AG04450 (cell line): Measurements from ENCODE around the gene OPTN. TPM values are rescaled to one million over a fixed set of nuclear protein-coding genes. Genes with fewer than 3 reads are reported as not detected.
A peak's percentile ranks its signal among the peaks of the same experiment; 100 is the strongest.

Source experiments
- CTCF ChIA-PET: fragments of 300-600, 350-600 bp; formaldehyde crosslinking; extraction: SDS; loops from one replicate; lab custom pipeline; 2022; ENCODE audit warnings: antibody characterized with exemption, inconsistent platforms; lab: Charles Lee
- POLR2A ChIA-PET: fragments of 350-600 bp; formaldehyde crosslinking; extraction: SDS; loops from one replicate; lab custom pipeline; 2021; ENCODE audit warnings: antibody characterized with exemption, inconsistent platforms; lab: Yijun Ruan, JAX
- DNase-seq: peaks from one replicate; pipeline ENCODE4 v3.0.0-alpha.2; 2011; ENCODE audit warnings: low read depth, low spot score
- H3K27ac ChIP-seq: one replicate; pipeline ENCODE4 v1.5.1; 2012; ENCODE audit warnings: low read depth, low read length, control low read depth
- H3K27me3 ChIP-seq: one replicate; pipeline ENCODE4 v1.6.0; 2012; ENCODE audit warnings: low read length; ENCODE audit not compliant: control insufficient read depth, insufficient read depth
- H3K4me3 ChIP-seq: 2 replicates; pipeline ENCODE4 v1.5.1; 2011; ENCODE audit warnings: mild to moderate bottlenecking, low read depth, low read length, control low read depth
- H3K9me3 ChIP-seq: 2 replicates; pipeline ENCODE4 v1.5.1; 2012; ENCODE audit warnings: low read length; ENCODE audit not compliant: control insufficient read depth, insufficient read depth
- polyA plus RNA-seq: library from polyadenylated mRNA; depleted of rRNA; stranded (reverse); fragments of >200 nt; gene quantifications from 2 replicates; pipeline ENCODE4 v1.2.3, GENCODE V29; 2011
- TF ChIP-seq, protein P1 (sequence below): IDR thresholded peaks from 2 replicates; pipeline ENCODE4 v1.5.1; 2011; ENCODE audit warnings: low read depth, low read length, control low read depth, inconsistent platforms

OPTN gene
- polyA plus RNA-seq, 1 experiment, result 82.7 TPM

DNA sequence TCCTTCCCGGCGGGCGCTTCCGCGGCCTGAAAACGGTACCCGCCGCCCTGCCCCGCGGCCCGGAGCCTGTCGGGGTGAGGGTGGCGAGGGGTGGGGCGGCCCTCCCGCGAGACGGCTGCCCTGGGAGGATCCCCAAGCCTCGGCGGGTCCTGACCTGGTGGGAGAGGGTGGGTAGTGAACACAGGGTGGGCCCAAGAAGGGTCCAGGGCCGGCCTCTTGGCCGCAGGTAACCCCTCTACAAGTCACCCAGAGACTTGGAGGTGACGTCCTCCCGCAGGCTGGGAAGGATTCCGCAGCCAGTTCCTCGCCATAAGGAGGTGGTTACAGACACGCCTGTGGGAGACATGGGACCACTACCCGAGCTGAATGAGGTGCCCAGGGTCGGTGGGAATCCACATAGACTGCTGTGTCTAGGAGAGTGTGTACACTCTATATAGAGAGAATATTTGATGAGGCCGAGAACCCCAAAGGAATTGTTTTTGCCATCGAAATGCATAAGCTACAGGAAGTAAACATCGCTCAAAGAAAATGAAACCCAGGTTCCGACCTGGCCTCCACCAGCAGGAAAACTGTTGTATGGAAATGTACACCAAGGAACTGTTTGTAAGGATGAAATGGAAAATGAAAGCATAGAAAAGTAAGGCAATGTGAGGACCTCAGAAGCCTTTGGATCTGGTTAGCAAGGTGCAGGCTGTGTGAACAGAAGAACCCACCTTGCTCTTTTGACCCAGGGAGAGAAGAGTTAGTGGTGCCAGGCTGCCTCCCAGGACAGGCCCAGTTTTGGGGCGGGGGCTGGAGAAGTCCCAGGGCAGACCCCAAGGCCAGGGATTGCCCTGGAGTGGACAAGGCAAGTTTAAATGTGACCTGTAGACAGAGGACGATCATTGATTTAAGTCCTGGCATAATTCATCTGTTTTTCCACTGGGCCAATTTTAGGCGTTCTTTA, 659 bp downstream of the OPTN start:
- Histone ChIP-seq H3K27me3 (no peaks in the 10 kb centered on the region), H3K4me3 (peak overlapping the region; percentile 88), H3K27ac (no peak overlapping the region), H3K9me3 (no peaks in the 10 kb centered on the region)
- no peak for DNase-seq
- ChIA-PET CTCF (interaction anchor here (0.6 to 2.5 kb wide), 25 partner anchors 12 to 905 kb away, joined by 3 to 17 read pairs (median 4); partner anchors contain the start of genes CDC123 and NUDT5), POLR2A (no interaction called here)
- TF ChIP-seq, protein P1, sequence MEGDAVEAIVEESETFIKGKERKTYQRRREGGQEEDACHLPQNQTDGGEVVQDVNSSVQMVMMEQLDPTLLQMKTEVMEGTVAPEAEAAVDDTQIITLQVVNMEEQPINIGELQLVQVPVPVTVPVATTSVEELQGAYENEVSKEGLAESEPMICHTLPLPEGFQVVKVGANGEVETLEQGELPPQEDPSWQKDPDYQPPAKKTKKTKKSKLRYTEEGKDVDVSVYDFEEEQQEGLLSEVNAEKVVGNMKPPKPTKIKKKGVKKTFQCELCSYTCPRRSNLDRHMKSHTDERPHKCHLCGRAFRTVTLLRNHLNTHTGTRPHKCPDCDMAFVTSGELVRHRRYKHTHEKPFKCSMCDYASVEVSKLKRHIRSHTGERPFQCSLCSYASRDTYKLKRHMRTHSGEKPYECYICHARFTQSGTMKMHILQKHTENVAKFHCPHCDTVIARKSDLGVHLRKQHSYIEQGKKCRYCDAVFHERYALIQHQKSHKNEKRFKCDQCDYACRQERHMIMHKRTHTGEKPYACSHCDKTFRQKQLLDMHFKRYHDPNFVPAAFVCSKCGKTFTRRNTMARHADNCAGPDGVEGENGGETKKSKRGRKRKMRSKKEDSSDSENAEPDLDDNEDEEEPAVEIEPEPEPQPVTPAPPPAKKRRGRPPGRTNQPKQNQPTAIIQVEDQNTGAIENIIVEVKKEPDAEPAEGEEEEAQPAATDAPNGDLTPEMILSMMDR, result no peak

GRCh38 chr10:13102002-13102794, 2.2 kb downstream of the OPTN start:
- DNase-seq, result no peak
- TF ChIP-seq, protein P1, result no peak
- Histone ChIP-seq H3K27me3 (no peaks in the 10 kb centered on the region), H3K4me3 (peak overlapping the region; percentile 26), H3K27ac (no peak overlapping the region), H3K9me3 (no peaks in the 10 kb centered on the region)
- CTCF ChIA-PET, result interaction anchor here (1.5 kb wide), 1 partner anchor 200 kb away, joined by 3 read pairs; no protein-coding TSS in a partner anchor
- POLR2A ChIA-PET, result no interaction called here

DNA sequence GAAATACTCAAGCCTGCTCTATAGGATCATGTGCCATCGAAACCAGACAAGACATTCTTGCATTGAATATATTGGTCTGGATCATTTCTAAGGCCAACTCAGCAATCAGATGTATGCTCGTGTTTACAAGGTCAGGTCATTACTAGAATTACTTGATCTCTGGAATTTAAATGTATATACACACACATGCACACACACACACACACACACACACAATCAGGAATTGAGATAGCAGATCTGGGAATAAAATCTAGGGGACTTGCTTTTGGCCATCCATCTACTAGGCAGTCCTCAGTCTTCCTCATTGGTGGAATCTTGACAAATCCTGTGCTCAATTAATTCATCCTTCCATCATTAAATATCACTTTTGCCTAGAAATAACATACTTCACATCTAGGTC, 3.6 kb downstream of the OPTN start:
- DNase-seq, result no peak
- ChIA-PET CTCF (interaction anchor here (0.6 to 0.9 kb wide), 2 partner anchors 393 to 713 kb away, joined by 3 to 4 read pairs; no protein-coding TSS in a partner anchor), POLR2A (no interaction called here)
- H3K27ac ChIP-seq, result no peak overlapping the region
- TF ChIP-seq, protein P1, result no peak
- H3K27me3 ChIP-seq, result no peaks in the 10 kb centered on the region
- no peaks in the 10 kb centered on the region for H3K9me3 ChIP-seq
- H3K4me3 ChIP-seq, result no peak overlapping the region

- Histone ChIP-seq H3K4me3 (no peak overlapping the region), H3K9me3 (no peaks in the 10 kb centered on the region), H3K27me3 (no peaks in the 10 kb centered on the region), H3K27ac (no peak overlapping the region)
- ChIA-PET CTCF (interaction anchor here (0.7 to 0.9 kb wide), 2 partner anchors 592 to 714 kb away, joined by 4 to 5 read pairs; no protein-coding TSS in a partner anchor), POLR2A (interaction anchor here (0.6 kb wide), 1 partner anchor 17 kb away, joined by 6 read pairs; no protein-coding TSS in a partner anchor)
- TF ChIP-seq, protein P1, result no peak
- DNase-seq, result no peak
Measured at GRCh38 chr10:13104697-13105096, 4.7 kb downstream of the OPTN start.
